Mucosa of gallbladder (tissue), 1 donor: ENCODE measurements around the gene PSKH1. TPM values are rescaled to one million over a fixed set of nuclear protein-coding genes. Genes with fewer than 3 reads are reported as not detected.
"Not testable (repeated sequence)": the region's sequence is repeated elsewhere in the genome, so short reads cannot be mapped to it uniquely, and the experiment has no call there.

ENCODE experiments used
- DNase-seq: peaks from one replicate; pipeline ENCODE4 v3.0.0-alpha.2; 2020; ENCODE audit warnings: low spot score
- total RNA-seq: library from RNA; stranded (reverse); gene quantifications from one replicate; pipeline ENCODE4 v1.2.1, GENCODE V29; 2021
- donor health status: DM: no; HTN: no; CAD: no.

Gene PSKH1
- total RNA-seq, 1 donor from 2014 or later = 31.6 TPM

DNA sequence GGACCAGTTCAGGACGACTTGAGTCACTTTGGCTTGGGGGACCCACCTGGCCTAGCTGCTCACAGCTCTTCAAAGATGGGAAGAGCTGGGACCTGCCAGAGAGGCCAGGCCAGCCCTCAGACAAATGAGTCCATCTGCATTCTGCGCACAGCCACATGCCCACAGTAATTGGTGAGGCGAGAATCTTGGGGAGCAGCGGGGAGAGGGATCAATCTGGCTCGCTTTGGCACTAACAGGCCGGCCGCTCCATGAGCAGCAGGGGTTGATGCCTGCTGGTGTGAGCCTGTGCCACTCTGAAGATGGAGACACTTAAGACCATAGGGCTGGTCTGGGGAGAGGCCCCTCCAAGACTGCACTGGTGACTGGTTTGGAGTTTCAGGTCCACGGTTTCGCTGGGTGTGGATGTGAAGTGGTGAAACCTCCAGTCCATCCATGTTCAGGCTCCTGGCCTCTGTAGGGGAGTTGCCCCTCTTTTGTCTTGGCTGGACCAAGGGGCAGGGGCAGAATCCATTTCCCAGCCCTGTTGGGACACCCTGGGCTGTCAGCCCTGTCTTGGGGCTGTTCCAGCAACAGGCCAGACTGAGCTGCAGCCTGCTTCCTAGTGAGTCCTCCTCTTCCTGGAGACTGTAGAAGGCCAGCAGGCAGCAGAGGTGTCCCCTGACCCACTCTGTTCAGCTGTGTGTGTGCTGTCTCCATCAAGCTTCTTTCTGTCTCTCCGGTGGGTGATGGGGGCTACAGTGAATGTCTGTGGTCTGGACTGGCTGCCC, 31.3 kb downstream of the PSKH1 start:
- DNase-seq = no peak

DNA sequence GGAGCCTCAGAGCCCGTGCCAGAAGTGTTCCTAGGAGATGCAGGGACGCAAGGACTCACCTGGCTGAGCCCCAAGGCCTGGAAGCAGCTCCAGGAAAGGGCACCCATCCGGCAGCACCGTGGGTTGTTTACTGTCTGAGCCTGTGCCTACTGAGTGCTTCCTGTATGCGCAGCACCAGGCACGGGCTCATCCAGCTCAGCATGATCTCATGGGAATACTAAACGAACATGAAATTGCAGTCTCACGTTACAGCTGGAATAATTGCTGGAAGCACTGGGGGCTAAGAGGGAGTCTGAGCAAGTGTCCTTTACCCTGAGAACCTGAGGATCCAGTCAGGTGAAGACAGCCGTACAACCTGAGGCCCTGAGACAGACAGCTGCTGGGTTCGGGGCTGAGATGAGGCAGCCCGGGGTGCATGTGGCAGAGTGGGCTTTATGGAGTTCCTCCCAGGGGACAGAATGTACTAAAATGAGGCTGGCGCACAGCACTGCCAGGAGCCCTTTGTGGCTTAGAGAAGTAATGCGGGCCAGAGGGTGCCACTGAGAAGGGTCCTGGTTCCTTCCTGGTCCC, 33.2 kb downstream of the PSKH1 start:
- no peak for DNase-seq

DNA sequence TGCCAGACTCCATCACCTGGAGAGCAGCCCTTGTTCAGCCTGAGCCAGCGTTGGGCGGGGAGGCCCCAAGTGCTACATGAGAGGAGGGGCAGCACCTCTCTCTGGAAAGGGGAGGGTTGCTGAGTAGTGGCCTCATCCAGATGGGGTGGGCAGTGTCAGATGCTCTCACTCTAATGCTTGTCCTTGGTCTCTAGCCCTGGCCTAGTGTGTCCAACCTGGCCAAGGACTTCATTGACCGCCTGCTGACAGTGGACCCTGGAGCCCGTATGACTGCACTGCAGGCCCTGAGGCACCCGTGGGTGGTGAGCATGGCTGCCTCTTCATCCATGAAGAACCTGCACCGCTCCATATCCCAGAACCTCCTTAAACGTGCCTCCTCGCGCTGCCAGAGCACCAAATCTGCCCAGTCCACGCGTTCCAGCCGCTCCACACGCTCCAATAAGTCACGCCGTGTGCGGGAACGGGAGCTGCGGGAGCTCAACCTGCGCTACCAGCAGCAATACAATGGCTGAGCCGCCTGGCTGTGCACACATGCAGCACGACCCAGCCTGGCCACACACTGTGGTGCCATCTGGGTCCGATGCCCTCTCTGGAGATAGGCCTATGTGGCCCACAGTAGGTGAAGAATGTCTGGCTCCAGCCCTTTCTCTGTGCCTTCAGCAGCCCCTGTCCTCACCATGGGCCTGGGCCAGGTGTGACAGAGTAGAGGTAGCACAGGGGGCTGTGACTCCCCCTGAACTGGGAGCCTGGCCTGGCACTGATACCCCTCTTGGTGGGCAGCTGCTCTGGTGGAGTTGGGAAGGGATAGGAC, 34.3 kb downstream of the PSKH1 start:
- no peak for DNase-seq

DNA sequence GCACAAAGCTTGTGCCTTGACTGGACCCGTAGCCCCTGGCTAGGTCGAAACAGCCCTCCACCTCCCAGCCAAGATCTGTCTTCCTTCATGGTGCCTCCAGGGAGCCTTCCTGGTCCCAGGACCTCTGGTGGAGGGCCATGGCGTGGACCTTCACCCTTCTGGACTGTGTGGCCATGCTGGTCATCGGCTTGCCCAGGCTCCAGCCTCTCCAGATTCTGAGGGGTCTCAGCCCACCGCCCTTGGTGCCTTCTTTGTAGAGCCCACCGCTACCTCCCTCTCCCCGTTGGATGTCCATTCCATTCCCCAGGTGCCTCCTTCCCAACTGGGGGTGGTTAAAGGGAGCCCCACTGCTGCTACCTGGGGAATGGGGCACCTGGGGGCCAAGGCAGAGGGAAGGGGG, 35.1 kb downstream of the PSKH1 start:
- no peak for DNase-seq

DNA sequence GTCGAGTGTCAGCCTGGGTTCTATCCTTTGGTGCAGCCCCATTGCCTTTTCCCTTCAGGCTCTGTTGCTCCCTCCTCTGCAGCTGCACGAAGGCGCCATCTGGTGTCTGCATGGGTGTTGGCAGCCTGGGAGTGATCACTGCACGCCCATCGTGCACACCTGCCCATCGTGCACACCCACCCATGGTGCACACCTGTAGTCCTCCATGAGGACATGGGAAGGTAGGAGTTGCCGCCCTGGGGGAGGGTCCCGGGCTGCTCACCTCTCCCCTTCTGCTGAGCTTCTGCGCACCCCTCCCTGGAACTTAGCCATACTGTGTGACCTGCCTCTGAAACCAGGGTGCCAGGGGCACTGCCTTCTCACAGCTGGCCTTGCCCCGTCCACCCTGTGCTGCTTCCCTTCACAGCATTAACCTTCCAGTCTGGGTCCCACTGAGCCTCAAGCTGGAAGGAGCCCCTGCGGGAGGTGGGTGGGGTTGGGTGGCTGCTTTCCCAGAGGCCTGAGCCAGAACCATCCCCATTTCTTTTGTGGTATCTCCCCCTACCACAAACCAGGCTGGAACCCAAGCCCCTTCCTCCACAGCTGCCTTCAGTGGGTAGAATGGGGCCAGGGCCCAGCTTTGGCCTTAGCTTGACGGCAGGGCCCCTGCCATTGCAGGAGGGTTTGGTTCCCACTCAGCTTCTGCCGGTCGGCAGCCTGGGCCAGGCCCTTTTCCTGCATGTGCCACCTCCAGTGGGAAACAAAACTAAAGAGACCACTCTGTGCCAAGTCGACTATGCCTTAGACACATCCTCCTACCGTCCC, 35.7 kb downstream of the PSKH1 start:
- DNase-seq = peak; percentile 66

DNA sequence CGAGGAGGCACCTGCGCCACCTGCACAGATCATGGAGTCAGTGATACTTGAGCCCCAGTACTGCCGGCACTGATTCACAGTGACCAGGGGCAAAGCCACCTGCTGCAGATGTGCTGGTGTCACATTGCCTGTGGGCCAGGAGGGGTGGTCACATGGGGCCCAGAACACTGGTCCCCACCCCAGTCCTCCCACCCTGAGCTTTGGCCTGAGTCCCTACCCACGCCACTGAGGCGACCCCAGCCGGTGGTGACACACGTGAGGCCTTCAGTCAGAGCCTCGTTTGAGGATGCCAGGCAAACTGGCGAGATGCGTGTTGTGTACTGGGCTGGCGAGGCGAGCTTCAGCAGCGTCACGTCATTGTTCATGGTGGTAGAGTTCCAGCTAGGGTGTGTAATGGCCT, 37.1 kb downstream of the PSKH1 start:
- DNase-seq = no peak

DNA sequence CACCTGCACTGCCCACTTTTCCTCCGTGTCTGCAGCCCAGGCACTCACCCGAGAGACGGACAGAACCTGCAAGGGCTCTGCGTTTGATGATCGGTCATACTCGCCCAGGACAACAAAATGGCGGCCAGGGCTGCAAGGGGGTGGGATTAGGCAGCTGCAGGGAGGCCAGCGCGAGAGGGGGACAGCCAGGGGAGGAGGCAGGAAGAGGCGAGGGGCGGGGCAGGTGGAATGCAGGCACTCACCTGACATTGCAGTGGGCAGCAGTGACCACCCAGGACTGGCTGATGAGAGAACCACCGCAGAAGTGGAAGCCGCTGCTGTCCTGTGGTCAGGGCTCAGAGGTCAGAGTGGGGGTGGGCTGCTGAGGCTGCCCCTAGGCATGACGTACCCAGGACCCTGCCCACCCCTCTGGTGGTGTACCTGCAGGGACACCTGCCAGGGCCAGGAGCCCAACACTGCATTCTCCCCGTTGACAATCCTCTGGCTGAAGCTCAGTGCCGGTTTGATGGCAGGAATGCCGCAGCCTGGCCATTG, 37.7 kb downstream of the PSKH1 start:
- DNase-seq = no peak

DNA sequence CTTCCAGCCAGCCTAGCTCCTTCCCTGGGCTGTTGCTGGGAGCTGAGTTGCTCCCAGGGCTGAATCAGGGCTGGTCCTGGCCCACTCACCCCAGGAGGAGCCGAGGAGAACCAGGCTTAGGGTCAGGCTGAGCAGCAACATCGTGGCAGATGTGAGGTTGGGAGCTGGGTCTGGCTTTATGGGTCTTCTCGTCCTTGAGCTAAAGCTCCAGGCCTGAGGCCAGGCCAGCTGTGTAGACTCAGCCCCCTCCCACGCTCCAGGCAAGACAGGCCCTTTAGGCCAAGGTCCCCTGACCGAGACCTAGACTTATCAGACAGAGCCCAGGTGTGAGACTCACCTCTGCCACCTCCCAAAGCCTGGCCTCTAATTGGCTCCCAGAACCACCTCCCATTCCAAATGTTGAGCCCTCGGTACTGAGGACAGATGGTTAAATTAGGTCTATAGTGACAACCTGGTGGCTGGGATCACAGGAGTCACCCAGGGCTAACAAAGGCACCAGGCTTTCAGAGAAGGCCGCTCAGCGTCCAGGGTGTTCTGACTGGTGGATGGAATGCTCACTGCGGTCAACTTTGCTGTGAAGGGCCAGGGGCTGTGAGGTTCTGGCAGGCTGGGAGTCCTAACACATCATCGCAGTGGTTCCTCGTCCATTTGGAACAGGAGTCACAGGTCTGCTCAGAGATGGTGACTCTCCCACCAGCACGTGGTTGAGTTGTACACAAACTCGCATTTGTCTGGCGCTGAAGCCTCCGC, 38.8 kb downstream of the PSKH1 start, which contains the start of gene CTRL:
Gene CTRL, minus strand, starts transcription at position 151 of the 750 bp plus-strand sequence. Its CDS starts 10 bp downstream, at position 141.
- DNase-seq = no peak

DNA sequence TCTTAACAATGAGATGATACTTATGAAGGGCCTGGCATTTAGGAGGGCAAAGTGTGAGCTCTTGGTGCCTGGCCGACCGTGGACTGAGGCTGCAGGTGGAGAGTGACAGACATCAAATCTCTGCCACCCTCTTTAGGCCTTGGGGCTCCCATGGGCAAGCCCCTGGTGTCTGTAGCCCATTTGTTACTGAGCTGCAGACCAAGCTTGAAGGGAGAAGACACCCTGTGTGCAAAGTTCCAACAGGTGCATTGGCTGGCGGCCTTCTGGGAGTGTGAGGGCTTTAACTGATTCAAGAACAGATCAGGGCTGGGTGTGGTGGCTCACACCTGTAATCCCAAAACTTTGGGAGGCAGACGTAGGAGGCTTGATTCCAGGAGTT, 39.4 kb downstream of the PSKH1 start:
- no peak for DNase-seq

DNA sequence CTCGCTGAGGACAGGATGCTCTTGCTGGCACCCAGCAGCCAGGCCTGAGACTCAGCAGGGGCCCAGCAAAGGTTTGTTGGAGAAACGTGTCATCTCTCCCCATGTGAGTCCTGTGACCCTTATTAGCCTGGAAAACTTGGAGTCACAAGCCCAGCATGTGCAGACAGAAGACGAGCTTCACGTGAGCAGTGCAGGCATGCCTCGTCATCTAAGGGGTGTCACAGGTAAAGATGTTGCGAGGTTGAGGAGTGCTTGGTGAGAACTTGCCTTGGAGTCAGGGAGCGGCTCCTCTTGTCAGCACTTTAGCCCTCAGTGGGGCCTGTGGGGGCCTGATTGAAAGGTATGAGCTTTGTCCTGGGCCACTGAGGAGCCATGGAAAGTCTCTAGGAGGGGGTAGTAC, 40.8 kb downstream of the PSKH1 start:
- DNase-seq = no peak

DNA sequence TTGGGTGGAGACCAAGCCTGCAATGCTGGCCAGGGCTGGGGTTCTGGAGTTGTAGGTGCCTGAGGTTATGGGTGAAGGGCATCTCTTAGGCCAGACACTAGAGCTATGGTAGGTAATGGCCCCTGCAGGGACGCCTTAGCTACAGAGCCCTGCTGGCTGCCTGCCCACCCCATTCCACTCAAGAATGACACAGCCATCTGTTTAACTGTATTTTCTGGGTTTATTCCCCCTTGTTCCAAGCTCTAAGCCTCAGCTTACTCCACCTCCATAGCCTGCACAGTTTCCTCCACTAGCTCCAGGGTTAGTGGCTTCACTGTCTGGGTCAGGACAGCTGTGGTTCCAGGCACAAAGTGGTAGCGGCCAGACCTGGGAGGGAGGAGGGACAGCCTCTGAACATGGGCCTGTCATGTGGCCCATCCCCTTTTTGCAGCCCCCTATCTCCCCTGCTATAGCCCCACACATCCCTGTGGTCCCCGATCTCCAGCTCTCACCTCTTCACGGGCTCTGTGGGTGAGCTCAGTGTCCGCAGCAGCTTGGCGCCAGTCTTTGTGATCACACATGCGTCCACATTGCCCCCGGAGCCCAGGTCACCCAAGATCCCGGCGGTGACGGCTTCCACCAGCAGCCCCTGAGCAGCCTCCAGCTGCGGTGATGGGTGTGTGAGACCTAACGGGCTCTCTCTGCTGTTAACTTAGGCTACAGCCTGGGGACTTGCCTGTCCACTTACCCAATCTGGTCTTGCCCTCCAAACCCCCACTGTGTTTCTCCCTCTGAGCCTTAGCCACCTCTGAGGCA, 41.4 kb downstream of the PSKH1 start:
- no peak for DNase-seq

DNA sequence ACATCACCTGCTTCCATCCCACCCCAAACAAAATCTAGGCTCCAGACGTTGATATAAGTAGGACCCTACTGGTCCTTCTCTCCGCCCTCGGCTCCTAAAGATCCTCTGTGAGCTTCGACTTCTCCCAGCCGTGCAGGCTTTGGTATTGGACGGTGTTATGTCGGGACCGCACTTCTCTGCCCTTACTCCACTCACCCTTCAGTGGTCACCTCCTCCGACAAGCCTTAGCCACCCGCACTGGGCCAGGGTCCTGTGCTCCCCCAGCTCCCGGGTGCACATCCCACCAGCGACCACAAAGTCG, 42.0 kb downstream of the PSKH1 start:
- DNase-seq = no peak

DNA sequence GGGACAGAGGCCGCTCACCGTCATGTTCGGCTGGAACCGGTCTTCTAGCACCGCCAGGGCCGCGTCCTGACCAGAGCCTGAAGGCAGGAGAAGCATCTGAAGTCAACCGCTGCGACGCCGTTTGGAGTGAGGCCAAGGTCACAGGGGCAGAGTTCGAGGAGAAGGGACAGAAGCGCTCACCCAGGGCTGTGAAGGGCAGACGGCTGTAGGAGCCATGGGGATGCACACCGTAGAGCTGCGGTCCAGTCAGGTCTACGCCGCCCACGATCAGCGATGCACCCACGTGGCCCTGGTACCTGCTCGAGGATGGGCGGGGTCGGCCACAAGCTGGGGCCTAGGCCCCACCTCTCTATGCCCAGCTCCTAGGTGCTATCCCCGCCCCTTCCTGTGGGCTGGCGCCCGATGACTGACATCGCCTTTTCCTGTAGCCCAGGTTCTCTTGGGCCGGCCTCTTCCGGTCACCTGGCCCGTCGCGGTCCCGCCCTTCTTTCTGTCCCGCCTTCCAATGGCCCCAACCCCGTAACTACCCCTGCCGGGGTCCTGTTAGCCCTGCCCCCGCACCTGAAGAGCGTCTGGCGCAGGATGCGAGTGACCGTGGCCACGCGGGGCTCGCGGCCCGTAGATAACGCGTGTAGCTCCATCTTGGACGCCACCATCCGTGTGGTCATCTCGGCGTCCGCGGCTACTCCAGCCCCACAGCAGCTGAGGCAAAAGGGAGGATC, 42.5 kb downstream of the PSKH1 start:
- DNase-seq = peak; percentile 96

DNA sequence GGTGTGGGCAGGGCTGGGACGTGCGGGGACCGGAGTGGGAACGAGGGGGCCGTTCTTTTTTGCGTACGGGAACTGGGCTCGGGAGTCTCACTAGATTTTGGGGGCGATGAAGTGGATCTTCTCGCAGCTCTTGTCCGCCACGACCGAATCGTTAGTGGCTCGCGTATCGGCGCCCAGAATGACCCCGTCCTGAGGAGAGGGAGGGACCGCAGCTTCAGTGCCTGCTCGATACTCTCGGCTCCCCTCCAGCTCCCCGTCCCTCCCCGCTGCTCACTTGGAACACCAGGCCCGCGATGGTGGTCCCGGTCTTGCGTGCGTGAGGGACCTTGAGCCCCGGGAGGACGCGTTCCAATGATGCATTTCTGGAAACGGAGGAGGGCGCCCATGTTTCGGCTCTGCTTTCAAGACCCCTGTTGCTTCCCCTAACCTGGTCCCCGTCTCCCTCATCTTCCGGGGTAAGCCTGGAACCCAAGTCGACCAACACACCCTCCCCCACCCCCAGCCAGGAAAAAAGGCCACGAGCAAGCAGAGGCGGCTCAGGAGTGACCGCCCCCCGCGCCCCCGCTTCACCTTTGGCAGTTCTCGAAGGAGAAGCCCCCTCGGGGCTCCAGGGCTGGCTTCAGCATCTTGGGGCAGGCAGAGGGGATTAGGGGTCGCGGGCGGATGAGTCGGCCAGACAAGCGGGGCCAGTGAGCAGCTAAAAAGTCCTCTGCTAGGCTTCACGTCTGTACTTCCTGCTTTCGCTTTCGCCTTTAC, 43.2 kb downstream of the PSKH1 start, which contains the start of gene PSMB10:
Gene PSMB10, minus strand, starts transcription at position 727 of the 756 bp plus-strand sequence. Its CDS starts 101 bp downstream, at position 626.
- no peak for DNase-seq

DNA sequence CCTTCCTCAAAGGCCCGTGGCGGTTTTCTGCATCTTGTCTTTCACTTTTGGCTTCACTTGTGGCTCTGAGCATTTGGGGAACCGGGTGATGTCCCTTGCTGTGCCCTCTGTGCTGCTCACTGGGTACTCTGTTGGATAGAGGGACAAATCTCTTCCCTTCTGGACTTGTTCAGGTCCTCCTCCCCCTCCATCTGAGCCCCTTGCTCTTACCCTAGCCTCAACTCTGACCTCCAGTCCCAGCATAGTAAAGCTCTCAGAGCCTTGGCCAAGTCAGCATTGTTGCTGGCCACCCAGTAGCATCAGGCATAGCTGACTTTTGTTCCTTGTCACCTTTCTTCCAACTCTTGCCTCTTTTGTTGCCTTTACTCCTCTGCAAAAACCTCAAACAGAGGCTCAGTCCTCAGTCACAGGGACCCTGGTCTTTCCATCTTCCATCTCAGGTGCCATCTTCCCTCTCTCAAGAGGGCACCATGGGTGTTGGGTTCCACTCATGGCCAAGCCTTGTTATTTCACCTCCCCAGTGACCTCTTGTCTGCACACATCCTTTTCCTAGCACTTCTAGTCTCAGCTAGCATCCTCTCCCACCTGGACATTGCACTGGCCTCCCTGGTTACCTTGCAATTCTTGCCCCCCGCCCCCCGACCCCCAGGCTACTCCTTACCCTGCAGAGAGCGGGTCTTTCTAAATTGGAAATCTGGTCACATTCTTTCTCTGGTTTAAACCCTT, 44.0 kb downstream of the PSKH1 start:
- DNase-seq = peak; percentile 77

DNA sequence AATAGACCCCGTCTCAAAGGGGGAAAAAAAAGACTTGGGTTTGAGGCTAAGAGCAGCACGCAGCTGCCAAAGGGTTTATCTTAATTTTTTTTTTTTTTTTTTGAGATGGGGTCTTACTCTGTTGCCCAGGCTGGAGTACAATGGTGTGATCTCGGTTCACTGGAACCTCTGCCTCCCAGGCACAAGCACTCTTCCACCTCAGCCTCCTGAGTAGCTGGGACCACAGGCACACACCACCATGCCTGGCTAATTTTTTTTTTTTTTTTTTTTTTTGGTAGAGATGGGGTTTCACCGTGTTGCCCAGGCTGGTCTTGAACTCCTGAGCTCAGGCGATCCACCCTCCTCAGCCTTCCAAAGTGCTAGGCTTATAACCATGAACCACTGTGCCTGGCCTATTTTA, 44.7 kb downstream of the PSKH1 start:
- not testable (repeated sequence) for DNase-seq

DNA sequence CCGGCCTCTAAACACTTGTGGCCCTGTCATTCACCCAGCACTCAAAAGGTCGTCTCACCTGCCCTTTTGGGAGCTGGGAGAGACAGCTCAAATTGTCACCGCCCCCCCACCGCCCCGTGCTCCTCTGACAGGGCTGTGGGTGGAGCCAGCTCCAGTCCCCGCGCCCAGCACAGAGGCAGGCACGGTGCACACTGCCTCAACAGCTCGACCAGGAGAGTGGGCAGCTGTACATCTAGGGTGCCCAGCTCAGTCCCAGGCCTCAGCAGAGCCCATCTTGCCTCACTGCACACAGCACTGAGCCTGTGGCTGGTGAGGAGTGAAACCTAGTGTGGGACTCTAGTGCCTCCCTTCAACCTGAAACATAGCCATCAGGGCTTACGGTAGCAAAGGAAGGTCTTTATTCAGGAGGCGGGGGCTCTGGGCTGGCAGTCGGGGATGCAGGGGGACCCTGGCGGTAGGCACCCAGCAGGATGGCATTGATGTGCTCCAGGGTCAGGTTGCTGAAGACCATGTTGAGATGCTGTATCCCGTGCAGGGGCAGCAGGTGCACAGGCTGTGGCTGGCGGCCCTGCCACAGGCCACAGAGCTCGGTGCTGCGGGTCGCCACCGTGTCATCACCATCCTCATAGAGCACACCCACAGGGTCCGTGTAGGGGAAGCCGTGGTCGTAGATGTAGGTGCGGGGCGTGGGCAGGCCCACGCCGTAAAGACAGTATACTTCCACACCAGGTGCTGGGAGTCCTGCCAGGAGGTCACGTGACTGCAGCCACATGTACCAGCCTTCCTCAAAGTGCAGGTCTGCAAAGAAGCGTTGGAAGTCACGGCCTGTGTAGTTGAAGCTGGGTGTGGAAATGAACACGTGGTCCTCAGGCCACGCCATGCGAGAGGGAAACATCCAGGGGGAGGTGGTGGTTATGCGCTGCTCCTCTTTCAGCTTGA, 46.7 kb downstream of the PSKH1 start:
- peak; percentile 61 for DNase-seq
